Kidney glomerular epithelial cell (primary cell): ENCODE results near the gene HIVEP3.

Experiments
- DNase-seq: peaks from one replicate; lab custom pipeline; 2025; lab: John Stamatoyannopoulos, UW

HIVEP3 gene

DNA sequence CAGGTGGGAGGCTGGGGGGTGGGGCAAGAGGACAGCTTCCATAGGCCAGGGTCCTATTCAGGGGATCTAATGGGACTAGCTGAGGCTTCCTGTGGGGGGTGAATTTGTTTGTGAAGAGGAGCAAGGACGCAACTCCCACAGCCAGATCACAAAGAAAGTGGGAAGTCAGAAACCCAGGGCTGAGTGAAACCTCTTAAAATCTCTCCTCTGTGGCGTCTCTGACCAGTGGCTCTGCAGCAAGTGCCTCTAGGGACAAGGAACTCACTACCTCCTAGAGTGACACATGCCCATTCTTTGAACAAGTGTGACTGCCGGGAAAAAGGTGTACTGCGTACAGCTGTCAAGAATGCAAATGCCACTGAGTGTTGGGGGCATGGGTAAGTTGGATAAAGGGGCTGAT is 187.9 kb downstream of the HIVEP3 start:
- no peak for DNase-seq

DNA sequence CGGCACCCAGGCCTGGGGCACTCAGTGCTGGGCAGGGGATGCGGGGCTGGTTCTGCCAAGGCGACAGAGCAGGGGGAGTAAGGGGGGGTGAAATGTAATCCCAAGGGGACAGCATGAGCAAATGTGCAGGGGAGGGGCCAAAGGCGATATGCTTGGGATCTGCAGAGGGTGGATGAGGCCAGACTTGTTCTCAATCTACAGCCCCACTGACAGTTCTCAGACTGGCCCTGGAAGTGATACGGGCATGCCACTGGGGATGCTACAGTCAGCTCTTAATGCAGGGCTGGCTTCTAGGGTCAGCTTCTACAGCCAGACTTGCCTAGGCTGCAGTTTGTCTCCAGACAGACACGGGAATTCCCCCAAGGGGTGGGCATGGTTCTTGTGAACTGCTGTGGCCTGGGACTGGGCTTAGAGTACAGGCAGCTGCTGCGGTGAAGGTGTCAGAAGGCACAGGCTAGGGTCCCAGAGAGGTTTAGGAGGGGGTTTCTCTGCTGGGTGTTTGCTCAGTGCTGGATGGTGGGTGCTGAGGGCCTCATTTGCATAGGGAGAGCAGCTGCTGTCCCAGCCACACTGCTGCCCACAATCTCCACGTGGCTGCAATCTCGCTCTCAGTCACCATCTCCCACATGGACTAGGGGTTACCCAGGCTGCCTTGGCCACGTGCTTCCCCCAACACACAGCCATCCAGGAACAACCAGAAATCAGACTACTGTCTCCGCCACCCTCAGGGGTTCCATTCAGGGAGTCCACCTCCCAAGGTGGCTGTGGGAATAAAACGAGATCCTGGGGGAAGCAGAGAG is 190.1 kb downstream of the HIVEP3 start:
- no peak for DNase-seq

DNA sequence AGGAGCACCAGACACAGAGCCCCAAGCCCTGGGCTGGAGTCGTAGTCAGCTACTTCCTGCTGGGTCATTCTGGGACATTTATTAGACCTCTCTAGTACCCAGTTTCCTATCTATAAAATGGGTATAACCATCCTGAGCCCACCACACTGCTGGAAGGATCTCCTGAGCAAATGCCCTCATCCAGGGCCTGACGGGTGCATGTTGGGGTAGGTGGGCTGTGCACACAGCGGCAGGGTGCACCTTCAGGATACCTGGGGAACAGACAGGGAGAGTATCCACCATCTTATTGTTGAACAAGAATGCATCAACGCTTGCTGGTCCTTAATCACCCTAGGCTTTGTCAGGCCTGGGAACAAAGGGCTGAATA is 191.0 kb downstream of the HIVEP3 start:
- DNase-seq: no peak

DNA sequence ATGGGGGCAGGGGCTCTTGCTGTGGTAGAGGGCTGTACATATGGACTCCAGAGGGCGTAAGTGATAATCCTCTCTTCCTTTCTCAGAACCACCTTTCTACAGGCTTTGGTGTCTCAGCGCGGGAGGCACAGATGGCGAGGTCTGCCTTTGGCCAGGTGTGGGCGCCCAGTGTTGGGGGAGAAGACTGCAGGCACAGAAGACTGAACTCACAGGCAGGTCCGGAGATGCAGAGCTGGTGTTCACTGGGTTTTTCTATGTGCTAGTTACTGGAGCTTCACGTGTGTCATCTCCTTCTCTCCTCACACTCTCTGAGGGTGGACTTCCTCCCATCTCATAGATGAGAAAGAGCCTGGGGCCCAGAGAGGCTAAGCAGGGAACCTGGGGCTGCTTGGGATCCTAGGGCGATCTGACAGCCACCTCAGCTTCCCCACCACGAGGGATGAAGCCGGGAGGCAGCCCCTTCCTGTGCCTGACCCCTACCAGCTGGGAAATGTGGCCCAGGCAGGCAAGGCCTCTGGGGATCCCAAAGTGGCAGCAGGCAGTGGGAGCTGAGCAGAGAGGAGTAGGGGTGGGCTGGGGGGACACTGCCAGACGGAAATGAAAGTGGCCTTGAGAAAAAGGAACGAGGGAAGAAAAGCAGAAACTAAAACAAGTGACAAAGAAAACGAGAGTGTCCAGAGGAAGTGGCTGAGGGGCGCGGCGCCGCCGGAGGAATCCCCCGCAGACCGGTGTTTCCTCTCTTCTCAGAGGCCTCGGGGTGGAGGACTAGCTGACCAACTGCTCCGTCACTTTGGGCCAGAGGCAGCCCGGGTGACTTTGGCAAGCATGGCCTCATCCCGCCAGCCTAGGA is 191.6 kb downstream of the HIVEP3 start:
- no peak for DNase-seq

DNA sequence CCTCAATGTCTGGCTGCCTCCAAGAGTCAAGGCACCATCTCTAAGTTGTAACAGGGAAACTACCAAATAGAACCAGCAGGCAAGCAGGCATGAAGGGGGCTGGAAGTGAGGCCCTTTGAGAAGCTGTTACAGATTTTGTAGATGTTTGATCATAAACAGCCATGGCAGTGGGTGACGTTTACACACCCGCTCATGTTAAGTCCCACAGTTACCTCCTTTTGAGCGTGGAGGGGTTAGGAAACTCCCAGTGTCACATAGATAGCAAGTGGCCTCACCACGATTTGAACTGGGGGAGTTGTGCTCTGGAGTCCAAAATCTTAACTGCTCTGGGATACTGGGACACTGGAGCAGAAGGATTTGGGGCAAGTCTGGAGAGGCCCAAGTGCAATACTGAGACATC is 192.4 kb downstream of the HIVEP3 start:
- no peak for DNase-seq

DNA sequence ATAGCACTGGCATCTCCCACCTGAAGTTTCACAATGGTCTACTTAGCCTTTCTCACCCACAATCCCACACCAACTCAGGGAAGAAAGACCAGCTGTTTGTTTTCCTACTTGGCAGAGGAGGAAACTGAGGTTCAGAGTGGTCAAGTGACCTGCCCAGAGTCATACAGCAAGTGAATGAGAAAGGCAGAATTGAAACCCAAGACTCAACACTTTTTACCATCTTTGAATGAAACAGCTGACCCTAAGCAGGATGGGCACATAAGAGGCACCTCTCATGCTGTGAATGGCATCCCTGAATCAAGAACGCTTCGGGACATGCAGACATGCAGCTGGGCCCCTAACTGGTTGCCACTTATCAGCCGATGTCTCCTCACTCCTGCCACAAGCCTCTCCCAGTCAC is 193.8 kb downstream of the HIVEP3 start:
- DNase-seq: no peak

DNA sequence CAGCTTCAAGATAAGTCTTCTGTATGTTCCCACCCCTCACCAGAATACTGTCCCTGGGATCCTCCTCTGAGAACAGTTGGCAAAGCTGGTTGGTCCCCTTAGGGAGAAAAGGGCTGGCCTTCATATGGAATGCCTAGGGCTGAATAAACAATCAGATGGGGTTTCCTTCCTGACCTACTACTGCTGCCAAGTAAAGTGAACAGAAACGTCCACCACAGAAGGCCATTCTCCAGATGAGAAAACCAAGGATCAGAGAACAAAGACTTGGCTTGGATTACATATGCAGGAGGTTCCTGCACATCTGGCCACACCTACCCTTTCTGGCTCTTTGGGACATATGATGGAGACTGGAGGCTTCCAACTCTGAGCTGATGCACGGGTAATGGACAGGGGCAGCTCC is 194.5 kb downstream of the HIVEP3 start:
- DNase-seq: no peak

DNA sequence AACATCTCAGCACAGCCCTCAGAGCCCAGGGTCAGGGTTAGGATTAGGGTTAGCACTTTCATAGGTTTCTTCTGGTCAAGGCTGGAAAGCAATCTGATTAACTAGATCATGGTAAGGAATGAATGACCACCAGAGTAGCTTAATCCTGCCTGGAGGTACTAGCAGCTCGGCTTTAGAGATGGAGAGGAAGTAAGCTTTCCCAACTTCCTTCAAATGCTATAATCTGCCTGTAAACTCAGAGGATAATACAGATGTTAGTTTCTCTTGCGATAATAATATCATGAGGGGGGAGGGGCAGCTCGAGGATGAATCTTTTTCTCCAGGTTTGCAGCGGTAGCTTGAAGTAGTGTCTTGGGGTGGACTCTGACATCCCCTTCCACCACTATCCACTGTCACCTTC is 194.9 kb downstream of the HIVEP3 start:
- DNase-seq: no peak

DNA sequence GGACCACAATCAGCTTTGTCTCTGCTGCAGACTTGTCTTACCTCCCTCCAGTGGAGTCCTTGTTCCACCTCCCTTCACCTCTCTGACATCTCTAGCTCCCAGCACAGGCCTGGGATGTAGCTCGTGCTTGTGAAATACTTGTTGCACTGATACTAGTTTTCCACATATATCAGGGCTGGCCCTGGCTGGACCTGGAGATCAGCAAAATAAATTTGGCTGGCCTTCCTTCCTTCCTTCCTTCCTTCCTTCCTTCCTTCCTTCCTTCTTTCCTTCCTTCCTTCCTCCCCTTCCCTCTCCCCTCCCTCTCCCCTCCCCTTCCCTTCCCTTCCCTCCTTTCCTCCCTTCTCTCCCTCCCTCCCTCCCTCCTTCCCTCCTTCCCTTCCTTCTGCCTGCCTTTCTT is 196.5 kb downstream of the HIVEP3 start:
- DNase-seq: no peak

DNA sequence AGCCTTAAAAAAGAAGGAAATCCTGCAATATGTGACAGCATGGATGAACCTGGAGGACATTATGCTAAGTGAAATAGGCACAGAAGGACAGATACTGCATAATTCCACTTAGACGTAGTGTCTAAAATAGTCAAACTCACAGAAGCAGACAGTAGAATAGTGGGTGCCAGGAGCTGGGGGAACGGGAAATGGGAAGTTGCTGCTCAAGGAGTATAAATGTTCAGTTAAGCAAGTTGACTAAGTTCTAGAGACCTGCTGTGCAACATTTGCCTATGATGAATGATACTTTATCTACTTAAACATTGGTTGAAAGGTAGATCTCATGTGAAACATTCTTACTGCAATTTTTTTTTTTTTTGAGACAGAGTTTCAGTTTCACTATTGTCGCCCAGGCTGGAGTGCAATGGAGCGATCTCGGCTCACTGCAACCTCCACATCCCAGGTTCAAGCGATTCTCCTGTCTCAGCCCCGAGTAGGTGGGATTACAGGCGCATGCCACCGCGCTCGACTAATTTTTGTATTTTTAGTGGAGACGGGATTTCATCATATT is 197.8 kb downstream of the HIVEP3 start:
- no peak for DNase-seq

DNA sequence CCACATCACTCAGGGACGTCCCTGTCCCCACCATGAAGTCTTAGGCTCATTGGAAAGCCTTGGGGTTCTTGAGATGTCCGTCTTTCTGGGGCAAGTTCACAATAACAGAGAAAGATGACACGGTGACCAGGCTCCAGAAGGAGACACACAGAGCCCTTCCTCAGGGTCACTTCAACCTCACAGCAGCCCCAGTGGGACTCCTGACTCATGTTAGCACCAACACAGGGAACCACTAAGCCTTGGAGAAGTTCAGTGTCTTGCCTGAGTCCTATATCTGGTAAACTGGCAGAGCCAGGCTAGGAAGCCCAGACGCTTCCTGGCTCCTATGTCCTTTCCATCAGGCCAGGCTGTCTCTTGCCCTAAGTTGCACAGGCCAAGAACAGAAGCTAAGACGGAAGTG is 199.1 kb downstream of the HIVEP3 start:
- no peak for DNase-seq

DNA sequence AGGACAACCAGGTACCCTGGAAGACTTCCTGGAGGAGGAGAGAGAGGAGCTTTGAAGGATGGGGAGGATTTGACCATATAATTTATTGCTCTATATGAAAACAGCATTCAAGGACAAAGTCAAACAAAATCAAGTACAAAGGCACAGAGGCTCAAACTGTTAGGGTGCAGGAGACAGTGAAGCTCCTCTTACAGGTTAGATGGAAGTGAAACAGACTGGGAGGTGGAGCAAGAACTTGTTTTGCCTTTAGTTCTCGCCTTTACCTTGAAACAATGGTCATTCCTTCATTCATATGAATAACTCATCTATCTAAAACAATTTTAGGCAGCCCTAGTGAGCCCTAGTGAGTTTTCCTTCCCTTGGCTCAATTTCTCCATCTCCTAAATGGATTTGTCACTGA is 199.6 kb downstream of the HIVEP3 start:
- DNase-seq: no peak

DNA sequence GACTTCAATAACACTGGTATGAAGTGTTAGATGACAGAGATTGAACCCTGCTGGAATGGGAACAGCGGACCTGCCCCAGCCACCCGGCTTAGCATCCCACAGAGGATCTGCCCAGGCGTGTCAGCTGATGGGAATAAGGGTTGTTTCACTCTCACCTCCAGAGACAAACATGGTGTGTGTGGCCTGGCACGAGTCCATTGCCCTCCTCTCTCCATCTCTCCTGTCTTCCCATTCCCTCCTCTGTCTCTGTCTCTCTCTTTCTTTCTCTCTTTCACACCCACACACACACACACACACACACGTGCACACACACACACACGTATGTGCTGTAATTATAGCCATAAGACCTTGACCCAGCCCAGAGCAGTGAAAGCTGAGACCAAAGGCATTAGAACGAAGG is 200.2 kb downstream of the HIVEP3 start:
- DNase-seq: no peak

DNA sequence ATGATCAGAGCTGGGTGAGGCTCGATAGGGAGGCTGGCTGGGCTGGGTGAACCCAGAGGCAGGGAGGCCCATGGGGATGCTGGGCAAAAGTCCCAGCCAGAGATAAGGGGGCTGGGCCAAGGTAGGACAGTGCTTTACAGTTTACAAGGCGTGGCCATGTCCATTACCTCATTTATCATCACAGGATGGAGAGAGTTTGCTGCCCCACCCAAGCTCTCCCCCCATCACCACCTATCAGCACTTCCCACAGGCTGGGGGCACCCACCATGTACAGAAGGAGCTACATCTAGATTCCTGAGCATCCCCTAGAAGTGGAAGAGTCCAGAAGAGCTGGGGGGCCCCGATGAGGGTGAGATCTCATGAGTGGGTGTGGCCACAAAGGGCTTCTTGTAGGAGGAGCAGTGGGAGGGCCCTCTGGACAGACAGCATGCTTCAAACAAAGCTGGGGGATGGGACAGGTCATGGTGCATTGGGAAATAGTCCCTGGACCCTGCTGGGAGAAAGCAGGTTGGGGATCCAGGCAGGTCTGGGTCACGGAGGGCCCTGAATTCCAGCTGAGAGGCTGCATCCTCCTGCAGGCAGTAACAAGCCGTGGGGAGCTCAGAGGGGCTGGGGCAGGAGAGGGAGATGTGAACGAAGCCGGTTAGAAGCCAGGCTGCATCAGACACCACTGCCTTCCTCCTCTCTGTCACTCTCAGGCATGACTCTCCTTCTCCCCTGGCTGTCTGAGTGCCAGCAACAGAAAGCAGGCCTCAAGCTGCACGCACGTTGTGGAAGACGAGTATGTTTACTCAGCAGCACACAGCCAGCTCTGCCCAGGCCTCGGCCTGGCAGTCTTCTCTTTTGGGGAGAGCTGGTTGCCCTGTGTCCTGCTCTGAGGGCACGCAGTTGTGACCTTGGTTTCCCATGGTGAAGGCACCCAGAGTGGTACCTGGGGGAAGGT is 202.3 kb downstream of the HIVEP3 start:
- DNase-seq: no peak

DNA sequence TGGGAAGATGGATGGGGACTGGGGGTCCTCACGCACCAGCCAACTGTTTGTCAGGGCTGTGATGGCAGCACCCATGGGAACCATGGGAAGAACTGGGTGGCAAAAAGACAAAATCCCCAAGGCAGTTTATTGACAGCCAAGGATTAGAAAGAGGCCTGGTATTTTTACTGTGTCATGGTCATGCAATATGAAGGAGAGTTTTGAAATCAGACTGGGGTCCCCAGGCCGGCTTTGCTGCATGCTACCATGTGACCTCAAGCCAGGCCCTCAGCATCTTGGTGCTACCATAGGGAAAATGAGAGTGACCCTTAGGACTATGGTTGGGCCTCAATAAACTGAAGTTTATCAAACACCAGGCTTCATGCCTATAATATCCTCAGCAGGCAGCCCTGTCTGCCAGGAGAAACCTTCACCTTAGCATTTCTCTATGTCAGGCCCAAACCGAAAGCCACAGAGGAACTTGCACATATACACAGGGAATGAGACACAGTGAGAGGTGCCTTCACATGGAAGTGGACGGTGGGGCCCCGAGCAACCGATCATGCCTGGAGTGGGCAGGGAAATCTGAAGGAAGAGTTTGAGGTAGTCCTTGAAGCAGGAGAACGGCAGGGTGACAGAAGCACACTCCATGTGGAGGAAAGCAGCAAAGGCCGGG is 203.2 kb downstream of the HIVEP3 start:
- DNase-seq: no peak

DNA sequence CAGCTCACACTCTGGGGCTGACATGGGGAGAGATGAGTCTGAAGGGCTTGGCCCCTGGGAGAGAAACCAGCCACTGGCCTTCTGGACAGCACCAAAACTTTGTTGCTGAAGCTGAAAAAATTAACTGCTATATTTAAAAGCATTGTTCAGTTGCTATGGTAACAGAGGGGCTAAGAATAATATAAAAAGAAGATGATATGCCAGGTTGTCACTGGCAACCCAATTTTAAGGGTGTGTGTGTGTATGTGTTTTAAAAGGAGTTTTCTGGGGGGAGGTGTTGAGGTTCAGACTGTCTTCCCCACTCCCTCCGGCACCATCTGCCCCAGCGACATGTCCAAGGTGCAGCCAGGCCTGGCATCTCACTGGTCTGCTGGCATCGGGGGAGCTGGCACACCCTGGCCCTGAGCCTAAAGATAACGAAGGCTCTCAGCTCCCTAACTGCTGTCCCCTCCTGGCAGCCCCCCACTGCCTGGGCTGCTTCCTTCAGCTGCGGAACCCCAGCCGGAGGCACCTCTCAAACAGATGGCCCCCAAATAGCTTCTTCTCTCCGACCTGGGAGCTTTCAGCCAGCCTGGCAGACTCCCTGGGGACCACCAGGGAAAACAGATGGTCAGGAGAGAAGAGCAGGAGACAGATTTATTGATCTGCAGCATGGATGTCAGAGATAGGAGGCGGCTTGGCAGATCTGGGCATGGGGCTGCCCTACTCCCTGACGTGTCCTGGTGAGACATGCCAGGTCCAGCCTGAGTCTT is 203.9 kb downstream of the HIVEP3 start:
- DNase-seq: peak; percentile 16

DNA sequence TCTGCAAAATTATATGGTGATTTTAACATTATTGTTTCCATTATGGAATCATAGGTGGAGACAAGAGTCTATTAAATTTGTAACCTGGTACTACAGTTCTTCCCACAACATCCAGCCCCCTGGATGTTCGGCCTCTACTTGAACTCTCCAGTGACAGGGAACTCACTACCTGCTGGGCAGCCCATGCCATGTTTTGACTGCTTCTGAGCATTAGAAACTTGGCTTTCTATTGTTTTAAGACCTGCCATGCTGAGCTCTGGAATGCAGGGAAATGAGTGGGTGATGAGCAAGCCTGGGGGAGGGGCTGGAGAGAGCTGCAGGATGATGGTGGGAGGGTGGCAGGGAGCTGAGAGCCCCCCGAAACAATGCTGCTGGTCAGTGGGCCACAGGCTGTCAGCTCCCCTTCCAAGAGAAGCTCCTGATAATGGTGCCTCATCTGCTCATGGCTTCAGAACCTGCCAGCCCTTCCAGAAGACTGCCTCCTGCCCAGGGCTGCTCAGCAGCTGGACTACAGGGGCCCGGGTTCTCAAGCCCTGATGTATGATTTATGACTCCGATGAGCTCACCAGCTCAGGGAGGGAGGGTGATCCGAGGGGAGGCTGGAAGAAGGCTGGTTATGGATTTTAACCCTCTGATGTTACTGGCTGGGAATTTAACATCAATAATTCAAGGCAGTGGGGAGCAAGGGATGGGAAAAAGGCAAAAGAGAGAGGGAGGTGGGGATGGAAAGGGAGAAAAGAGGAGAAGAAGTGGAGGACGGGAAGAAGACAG is 205.0 kb downstream of the HIVEP3 start:
- peak; percentile 96 for DNase-seq

DNA sequence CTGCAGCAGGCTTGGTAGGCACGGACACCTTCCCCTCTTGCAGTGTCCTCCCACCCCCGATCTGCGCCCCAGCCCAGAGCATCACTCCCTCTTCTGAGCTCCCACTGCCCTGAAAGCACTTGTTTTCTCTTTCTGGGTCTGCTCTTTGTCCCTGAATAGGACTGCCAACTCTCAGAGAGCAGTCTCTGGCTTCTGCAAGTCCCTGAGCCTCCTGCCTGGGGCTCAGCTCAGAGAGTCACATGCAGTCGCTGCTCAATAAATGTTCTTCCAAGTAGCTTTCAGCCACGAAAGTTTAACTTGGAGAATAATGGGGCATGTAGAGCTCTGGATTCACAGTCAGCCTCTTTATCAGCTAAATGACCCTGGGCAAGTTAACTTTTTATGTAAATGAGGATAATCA is 205.6 kb downstream of the HIVEP3 start:
- DNase-seq: no peak

DNA sequence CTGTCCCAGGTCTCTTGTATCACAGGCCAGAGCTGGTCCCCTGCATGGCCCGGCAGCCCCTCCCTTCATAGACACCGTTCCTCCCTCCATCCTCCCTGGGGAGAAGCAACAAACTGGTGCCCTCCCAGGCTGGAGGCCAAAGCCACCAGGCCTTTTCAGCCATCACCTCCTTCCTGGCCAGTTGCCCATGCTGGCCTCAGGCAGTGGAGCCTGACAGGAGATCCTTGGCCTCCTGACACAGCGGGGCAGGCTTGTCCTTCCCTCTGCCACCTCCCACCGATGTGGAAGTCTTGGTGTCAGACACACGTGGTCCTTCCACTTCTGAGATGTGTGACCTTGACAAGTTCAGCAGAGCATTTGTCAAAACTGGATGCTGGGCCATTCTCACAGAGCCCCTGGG is 206.0 kb downstream of the HIVEP3 start:
- peak; percentile 53 for DNase-seq

DNA sequence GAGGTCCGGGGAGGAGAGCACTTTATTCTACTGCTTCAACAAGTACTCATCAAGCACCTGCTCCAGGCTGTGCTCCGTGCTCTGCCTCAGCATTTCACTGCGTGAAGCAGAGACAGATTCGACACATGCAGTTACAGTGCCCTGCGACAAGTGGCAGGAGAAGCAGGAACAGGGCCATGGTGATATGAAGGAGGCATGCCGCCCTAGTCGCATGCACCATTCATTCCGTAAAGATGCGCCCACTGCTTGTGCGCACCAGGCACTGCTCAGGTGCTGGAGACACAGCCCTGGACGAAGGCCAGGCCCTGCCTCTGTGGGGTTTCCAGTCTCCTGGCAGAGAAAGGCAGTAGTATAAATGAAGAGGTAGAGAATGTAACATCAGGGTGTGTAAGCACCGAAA is 206.6 kb downstream of the HIVEP3 start:
- no peak for DNase-seq
